HepG2 (cell line): ENCODE results near the gene DCDC1. TPM values are rescaled to one million over a fixed set of nuclear protein-coding genes. Genes with fewer than 3 reads are reported as not detected.
A peak's percentile ranks its signal among the peaks of the same experiment; 100 is the strongest.

ENCODE experiments used
- ATAC-seq: fragments of 200-7000 bp; cut with Tn5 transposase; 3 replicates; pipeline ENCODE4 v1.9.1; 2020; ENCODE audit warnings: mild to moderate bottlenecking, moderate library complexity
- BruUV-seq: library from RNA; stranded (reverse); fragments of 400-500 nt; replicated peaks from 2 replicates; lab custom pipeline; 2021; lab: Mats Ljungman, UMichigan
- CTCF ChIA-PET: fragments of 300-600 bp; formaldehyde crosslinking; extraction: SDS; loops from one replicate; lab custom pipeline; 2021; ENCODE audit warnings: low total read pairs, inconsistent platforms, low intra/inter-chr PET ratio; lab: Yijun Ruan, JAX
- POLR2A ChIA-PET: fragments of 350-600 bp; sonication (Branson Sonifier 250); formaldehyde crosslinking; loops from one replicate; lab custom pipeline; 2020; ENCODE audit warnings: antibody characterized with exemption, inconsistent platforms; lab: Yijun Ruan, JAX
- DNase-seq: peaks from one replicate; pipeline ENCODE4 v3.0.0-alpha.2; 2015; ENCODE audit warnings: low spot score
- FAIRE-seq: peaks from 3 replicates; lab custom pipeline; 2011; peaks lifted over from hg19 to GRCh38; lab: Jason Lieb, UNC
- H2AFZ ChIP-seq: one replicate; pipeline ENCODE4 v1.6.1; 2011; ENCODE audit warnings: low read length, inconsistent platforms
- H3K27ac ChIP-seq: fragments of 300-600 bp; 3 replicates; pipeline ENCODE4 v1.8.0; 2011; ENCODE audit warnings: mixed run types, mild to moderate bottlenecking, mixed read lengths, low read length, inconsistent platforms; ENCODE audit not compliant: insufficient read depth; ENCODE audit errors: extremely low read length
- H3K27me3 ChIP-seq, 2 experiments: fragments of 200-600 bp in 1 of 2; 2 replicates in 1 of 2; 3 replicates in 1 of 2; pipeline versions ENCODE4 v1.6.0 to v1.8.0; 2011; ENCODE audit warnings: low read length in 2 of 2, mild to moderate bottlenecking in 2 of 2, moderate library complexity in 2 of 2, inconsistent platforms in 1 of 2; ENCODE audit not compliant: insufficient read depth in 2 of 2, control insufficient read depth in 1 of 2
- H3K36me3 ChIP-seq, 2 experiments: fragments of 200-600 bp in 1 of 2; replicated peaks in 1 of 2; 2 replicates in 1 of 2; 3 replicates in 1 of 2; pipeline versions ENCODE4 v1.5.1 to v1.8.0; 2011; ENCODE audit warnings: low read length in 2 of 2, inconsistent platforms in 1 of 2; ENCODE audit not compliant: insufficient read depth in 2 of 2, control insufficient read depth in 1 of 2
- H3K4me1 ChIP-seq: 2 replicates; pipeline ENCODE4 v1.5.1; 2012; ENCODE audit warnings: low read length, inconsistent platforms; ENCODE audit not compliant: insufficient read depth
- H3K4me2 ChIP-seq: 2 replicates; pipeline ENCODE4 v1.6.0; 2011; ENCODE audit warnings: low read depth, low read length, inconsistent platforms
- H3K4me3 ChIP-seq, 3 experiments: fragments of 200-600 bp in 1 of 3; sonication (generic), shearing (Covaris generic) in 1 of 3; replicated peaks in 1 of 3; 2 replicates each; pipeline ENCODE4 v1.5.1; 2011 to 2016; ENCODE audit warnings: low read length in 3 of 3, inconsistent platforms in 2 of 3, low read depth in 2 of 3, mild to moderate bottlenecking in 2 of 3, control low read depth in 1 of 3, mixed read lengths in 1 of 3; ENCODE audit not compliant: insufficient read depth in 1 of 3
- H3K79me2 ChIP-seq: one replicate; pipeline ENCODE4 v1.6.1; 2011; ENCODE audit warnings: low read length, inconsistent platforms; ENCODE audit not compliant: insufficient read depth
- H3K9ac ChIP-seq: 2 replicates; pipeline ENCODE4 v1.6.0; 2011; ENCODE audit warnings: mild to moderate bottlenecking, low read depth, low read length, inconsistent platforms; ENCODE audit not compliant: insufficient read depth
- H3K9me3 ChIP-seq: 2 replicates; pipeline ENCODE4 v1.5.1; 2012; ENCODE audit warnings: mild to moderate bottlenecking, low read length
- H4K20me1 ChIP-seq: 2 replicates; pipeline ENCODE4 v1.6.0; 2011; ENCODE audit warnings: inconsistent platforms, mild to moderate bottlenecking, low read length, moderate library complexity; ENCODE audit not compliant: insufficient read depth
- PHF21A ChIP-seq: sonication (generic); formaldehyde crosslinking; IDR thresholded peaks from 2 replicates; pipeline ENCODE4 v1.5.0; 2020; ENCODE audit warnings: mild to moderate bottlenecking, missing genetic modification reagents
- PHF8 ChIP-seq: sonication (generic); formaldehyde crosslinking; IDR thresholded peaks from 2 replicates; pipeline ENCODE4 v1.5.0; 2020; ENCODE audit warnings: missing genetic modification reagents
- ZBTB14 ChIP-seq: sonication (generic); formaldehyde crosslinking; IDR thresholded peaks from 2 replicates; pipeline ENCODE4 v1.4.0; 2020; ENCODE audit warnings: missing genetic modification reagents
- ZBTB3 ChIP-seq: sonication (generic); formaldehyde crosslinking; IDR thresholded peaks from 2 replicates; pipeline ENCODE4 v1.4.0; 2020; ENCODE audit warnings: low read depth, mild to moderate bottlenecking, moderate library complexity, missing genetic modification reagents, borderline replicate concordance
- ZNF24 ChIP-seq: fragments of 450-650 bp; IDR thresholded peaks from 2 replicates; pipeline ENCODE4 v1.6.1; 2017; ENCODE audit warnings: antibody characterized with exemption, mild to moderate bottlenecking
- ZNF3 ChIP-seq: IDR thresholded peaks from 2 replicates; pipeline ENCODE4 v1.7.0; 2017; ENCODE audit warnings: inconsistent platforms
- WGBS: methylation state at CpG from one replicate; pipeline ENCODE4 v1.1.6; 2017; ENCODE audit warnings: low lambda C conversion rate; 5-methylcytosine and 5-hydroxymethylcytosine counted together
- in situ Hi-C: cut with HindIII; loops from 2 replicates; pipeline ENCODE4 v1.10.0; 2017; ENCODE audit warnings: low pct_unique_long_range_greater_than_20kb; ENCODE audit not compliant: extremely low pct_ligation_motif_present
- intact Hi-C: fragments of 100-400 bp; cut with micrococcal nuclease; formaldehyde crosslinking; loops from one replicate; pipeline ENCODE4 v1.10.0; 2022; ENCODE audit not compliant: unreplicated experiment
- polyA plus RNA-seq, 8 experiments: library from polyadenylated mRNA; depleted of rRNA in 3 of 8; stranded (reverse) in 7 of 8; unstranded in 1 of 8; fragments of >200 nt; fragmentation: Illumina TruSeq in 4 of 8; extraction: Trizol in 4 of 8; gene quantifications; 2 replicates each; pipeline versions ENCODE4 v1.2.1 to v1.2.3, GENCODE V29; 2011 to 2016; ENCODE audit warnings: low read depth in 4 of 8, missing spikeins in 1 of 8, mixed read lengths in 1 of 8; ENCODE audit not compliant: insufficient read depth in 1 of 8
- total RNA-seq, 5 experiments: library from RNA; depleted of rRNA; stranded (reverse); fragments of >200 nt; fragmentation: Illumina TruSeq; extraction: Trizol; gene quantifications; 2 replicates each; pipeline ENCODE4 v1.2.3, GENCODE V29; 2016; ENCODE audit warnings: low read depth in 1 of 5

Gene DCDC1
- total and polyA plus RNA-seq, 2 of the 13 experiments (the other 11 are each of a cell fraction or from before 2014, with no cell fraction given) = 0.12 to 0.27 TPM

GRCh38 chr11:30992513-30992849 is 377.1 kb downstream of the DCDC1 start (continued):
- TF ChIP-seq ZBTB14 (CRISPR knock-in tag) = no peak
- TF ChIP-seq ZNF24 = no peak
- no peak for TF ChIP-seq PHF21A (CRISPR knock-in tag)

- H3K4me3 ChIP-seq = peak overlapping the region in 2 of 3 experiments; percentile 1 to 33; a peak in 1 of 6 replicates
- no peak overlapping the region for H2AFZ ChIP-seq
- H3K27ac ChIP-seq = peak overlapping the region; percentile 46
- CTCF ChIA-PET = no interaction called here
- H3K4me1 ChIP-seq = peaks cover 23% of the 10 kb centered on the region
- 63% methylated on average over 2 of the region's 2 CpGs for WGBS
- ATAC-seq = peak; percentile 27; the same call in 1 of the 3 replicates
- peak overlapping the region; percentile 56 for H3K4me2 ChIP-seq
- intact Hi-C loops (no loop called here), in situ Hi-C loops (no loop called here)
- H3K27me3 ChIP-seq = no peaks in the 10 kb centered on the region
- no peaks in the 10 kb centered on the region for H3K9me3 ChIP-seq
- no peak for TF ChIP-seq ZBTB3 (CRISPR knock-in tag)
- TF ChIP-seq PHF8 (CRISPR knock-in tag) = no peak
- 0 out of 2 replicates have a peak, but pooled peaks have one; percentile 20 for TF ChIP-seq ZNF3
- TSS peak; percentile 78 for BruUV-seq
- H4K20me1 ChIP-seq = no peaks in the 10 kb centered on the region
- no peaks in the 10 kb centered on the region for H3K79me2 ChIP-seq
- DNase-seq = no peak
- no peak for FAIRE-seq
- POLR2A ChIA-PET = no interaction called here
- H3K9ac ChIP-seq = no peak overlapping the region
- no peaks in the 10 kb centered on the region for H3K36me3 ChIP-seq
Observed at GRCh38 chr11:30991802-30992512, 377.6 kb downstream of the DCDC1 start.
